Right ventricle myocardium superior (tissue), 1 donor: Measurements from ENCODE around the gene RALGPS2. TPM values are rescaled to one million over a fixed set of nuclear protein-coding genes. Genes with fewer than 3 reads are reported as not detected.

Experiments
- ATAC-seq: fragments of 200-7000 bp; cut with Tn5 transposase; one replicate; pipeline ENCODE4 v1.9.1; 2020; ENCODE audit warnings: mild to moderate bottlenecking; ENCODE audit not compliant: poor library complexity
- DNase-seq: peaks from one replicate; pipeline ENCODE4 v3.0.0-alpha.2; 2020
- intact Hi-C: fragments of 100-400 bp; cut with DNase I; formaldehyde crosslinking; loops from one replicate; pipeline ENCODE4 v1.11.2; 2022
- long read RNA-seq: library from polyadenylated mRNA; unstranded; transcript quantifications from one replicate; pipeline ENCODE4 v2.0.0, GENCODE V29; 2021
- total RNA-seq: library from RNA; stranded (reverse); fragmentation: NEBNext Ultra II Directional; extraction: Animal tissue kit (Norgen Biotek cat#: 25700); gene quantifications from one replicate; pipeline ENCODE4 v1.2.1, GENCODE V29; 2021
- donor health status: DM: no; HTN: yes; CAD: no; lungs with severe emphysema.

The RALGPS2 gene
- 13.8 TPM for total RNA-seq
- long read RNA-seq, full-length matches to known transcripts, result 3 of 7 reads
- long read RNA-seq, partial matches to known transcripts, result 1 of 7 reads
- long read RNA-seq, other reads (novel, unspliced or antisense), result 3 of 7 reads

GRCh38 chr1:178724728-178725465 is at the start of gene RALGPS2:
Gene RALGPS2, plus strand, starts transcription at chr1:178725244. Its CDS starts 51,521 bp downstream, at chr1:178776765.
- intact Hi-C loops, result no loop called here
- ATAC-seq (peak; percentile 93), DNase-seq (peak; percentile 80)

GRCh38 chr1:178679237-178679636 is 45.8 kb upstream of the RALGPS2 start:
- intact Hi-C loops, result no loop called here
- DNase-seq (no peak), ATAC-seq (no peak)

- DNase-seq (no peak), ATAC-seq (no peak)
- intact Hi-C loops, result no loop called here
These were observed 42.6 kb upstream of the RALGPS2 start for GRCh38 chr1:178682429-178682828.

- ATAC-seq (no peak), DNase-seq (no peak)
- intact Hi-C loops, result no loop called here
These were observed 42.2 kb upstream of the RALGPS2 start for GRCh38 chr1:178682886-178683285.

GRCh38 chr1:178683291-178683690 is 41.8 kb upstream of the RALGPS2 start:
- ATAC-seq (no peak), DNase-seq (no peak)
- intact Hi-C loops, result no loop called here

- intact Hi-C loops, result no loop called here
- no peak for DNase-seq
- no peak for ATAC-seq
These were observed 40.9 kb upstream of the RALGPS2 start for GRCh38 chr1:178684111-178684510.

GRCh38 chr1:178684542-178685000 is 40.5 kb upstream of the RALGPS2 start:
- DNase-seq, result no peak
- ATAC-seq, result no peak
- intact Hi-C loops, result no loop called here

GRCh38 chr1:178686407-178686806 is 38.6 kb upstream of the RALGPS2 start:
- ATAC-seq, result no peak
- no peak for DNase-seq
- intact Hi-C loops, result no loop called here

- DNase-seq (no peak), ATAC-seq (peak; percentile 91)
- intact Hi-C loops, result no loop called here
These were observed 36.8 kb upstream of the RALGPS2 start for GRCh38 chr1:178688244-178688643.

- intact Hi-C loops, result no loop called here
- ATAC-seq (peak; percentile 56), DNase-seq (no peak)
These were observed 35.3 kb upstream of the RALGPS2 start for GRCh38 chr1:178689769-178690168.

GRCh38 chr1:178690496-178690895 is 34.5 kb upstream of the RALGPS2 start:
- DNase-seq, result no peak
- intact Hi-C loops, result no loop called here
- ATAC-seq, result peak; percentile 31

- intact Hi-C loops, result no loop called here
- no peak for ATAC-seq
These were observed 32.3 kb upstream of the RALGPS2 start for GRCh38 chr1:178692564-178693327.

GRCh38 chr1:178693366-178693765 is 31.7 kb upstream of the RALGPS2 start:
- DNase-seq (no peak), ATAC-seq (no peak)
- intact Hi-C loops, result no loop called here

More at GRCh38 chr1:178692564-178693327, 32.3 kb upstream of the RALGPS2 start:
- no peak for DNase-seq

GRCh38 chr1:178694923-178695525 is 30.0 kb upstream of the RALGPS2 start:
- no peak for ATAC-seq
- no peak for DNase-seq
- intact Hi-C loops, result no loop called here

GRCh38 chr1:178702146-178702545 is 22.9 kb upstream of the RALGPS2 start:
- DNase-seq, result no peak
- intact Hi-C loops, result no loop called here
- ATAC-seq, result no peak

- ATAC-seq, result no peak
- intact Hi-C loops, result no loop called here
- DNase-seq, result no peak
These were observed 20.2 kb upstream of the RALGPS2 start for GRCh38 chr1:178704833-178705232.

GRCh38 chr1:178706432-178706831 is 18.6 kb upstream of the RALGPS2 start:
- DNase-seq (peak; percentile 47), ATAC-seq (peak; percentile 91)
- intact Hi-C loops, result no loop called here

GRCh38 chr1:178713259-178713658 is 11.8 kb upstream of the RALGPS2 start:
- no peak for DNase-seq
- intact Hi-C loops, result no loop called here
- ATAC-seq, result no peak

- ATAC-seq (no peak), DNase-seq (no peak)
- intact Hi-C loops, result no loop called here
These were observed 10.6 kb upstream of the RALGPS2 start for GRCh38 chr1:178714453-178714852.
